Kidney epithelial cell (primary cell): ENCODE results near the gene ARHGAP21. TPM values are rescaled to one million over a fixed set of nuclear protein-coding genes. Genes with fewer than 3 reads are reported as not detected.
"Not testable (repeated sequence)": the region's sequence is repeated elsewhere in the genome, so short reads cannot be mapped to it uniquely, and the experiment has no call there.

Experiments
- DNase-seq: peaks from one replicate; pipeline ENCODE4 v3.0.0-alpha.2; 2010; ENCODE audit warnings: low read depth
- H3K27me3 ChIP-seq: 2 replicates; pipeline ENCODE4 v1.6.0; 2011; ENCODE audit warnings: low read length; ENCODE audit not compliant: control insufficient read depth, insufficient read depth
- H3K36me3 ChIP-seq: 2 replicates; pipeline ENCODE4 v1.5.1; 2011; ENCODE audit warnings: low read length; ENCODE audit not compliant: control insufficient read depth, insufficient read depth
- H3K4me3 ChIP-seq: 2 replicates; pipeline ENCODE4 v1.5.1; 2011; ENCODE audit warnings: low read depth, mild to moderate bottlenecking, control low read depth, low read length
- CTCF ChIP-seq: IDR thresholded peaks from 2 replicates; pipeline ENCODE4 v1.5.1; 2011; ENCODE audit warnings: mild to moderate bottlenecking, moderate library complexity, low read length, control low read depth, inconsistent platforms; ENCODE audit not compliant: insufficient read depth, poor library complexity, severe bottlenecking
- total RNA-seq: library from RNA; depleted of rRNA; stranded (reverse); fragments of >200 nt; gene quantifications from 2 replicates; pipeline ENCODE4 v1.2.3, GENCODE V29; 2015

ARHGAP21 gene
- total RNA-seq, 1 donor from 2014 or later = 71.8 TPM

GRCh38 chr10:24661376-24661775 lies 62.3 kb downstream of the ARHGAP21 start:
- no peak for TF ChIP-seq CTCF

GRCh38 chr10:24658319-24658718 lies 65.4 kb downstream of the ARHGAP21 start:
- DNase-seq, H3K4me3 ChIP-seq, H3K27me3 ChIP-seq, H3K36me3 ChIP-seq: not testable (repeated sequence)

More at GRCh38 chr10:24661376-24661775, 62.3 kb downstream of the ARHGAP21 start:
- Histone ChIP-seq H3K4me3 (no peak overlapping the region), H3K27me3 (no peaks in the 10 kb centered on the region), H3K36me3 (no peaks in the 10 kb centered on the region)
- DNase-seq = no peak

- DNase-seq, H3K36me3 ChIP-seq, H3K4me3 ChIP-seq, H3K27me3 ChIP-seq: not testable (repeated sequence)
These were observed 67.4 kb downstream of the ARHGAP21 start for GRCh38 chr10:24656326-24656725.

GRCh38 chr10:24652381-24652957 lies 71.2 kb downstream of the ARHGAP21 start:
- DNase-seq = no peak
- H3K4me3 ChIP-seq = no peak overlapping the region
- H3K36me3 ChIP-seq = no peaks in the 10 kb centered on the region
- H3K27me3 ChIP-seq = no peaks in the 10 kb centered on the region
- TF ChIP-seq CTCF = no peak

- no peak for DNase-seq
- no peak for TF ChIP-seq CTCF
- Histone ChIP-seq H3K36me3 (no peaks in the 10 kb centered on the region), H3K4me3 (no peak overlapping the region), H3K27me3 (no peaks in the 10 kb centered on the region)
These were observed 71.8 kb downstream of the ARHGAP21 start for GRCh38 chr10:24651923-24652322.

- DNase-seq = no peak
- Histone ChIP-seq H3K27me3 (no peaks in the 10 kb centered on the region), H3K4me3 (no peak overlapping the region), H3K36me3 (no peaks in the 10 kb centered on the region)
- no peak for TF ChIP-seq CTCF
These were observed 72.9 kb downstream of the ARHGAP21 start for GRCh38 chr10:24650669-24651391.

- no peak for DNase-seq
- TF ChIP-seq CTCF = no peak
- Histone ChIP-seq H3K36me3 (no peaks in the 10 kb centered on the region), H3K4me3 (no peak overlapping the region), H3K27me3 (no peaks in the 10 kb centered on the region)
These were observed 77.9 kb downstream of the ARHGAP21 start for GRCh38 chr10:24645784-24646183.
